Ectodermal cell (in vitro differentiated cells): Measurements from ENCODE around the gene CNDP2.

ENCODE experiments used
- H3K27ac ChIP-seq: 2 replicates; pipeline ENCODE4 v1.7.0; 2013; ENCODE audit warnings: mild to moderate bottlenecking, low read depth, low read length; ENCODE audit not compliant: insufficient read depth, poor library complexity, severe bottlenecking
- H3K27me3 ChIP-seq: 2 replicates; pipeline ENCODE4 v1.7.0; 2013; ENCODE audit warnings: mild to moderate bottlenecking, low read length; ENCODE audit not compliant: insufficient read depth, control insufficient read depth, poor library complexity, severe bottlenecking
- H3K36me3 ChIP-seq: one replicate; pipeline ENCODE4 v1.7.0; 2013; ENCODE audit warnings: low read length; ENCODE audit not compliant: control insufficient read depth, insufficient read depth
- H3K4me1 ChIP-seq: one replicate; pipeline ENCODE4 v1.7.0; 2013; ENCODE audit warnings: low read length; ENCODE audit not compliant: control insufficient read depth, insufficient read depth
- H3K4me3 ChIP-seq: 2 replicates; pipeline ENCODE4 v1.7.0; 2013; ENCODE audit warnings: low read depth, low read length, control low read depth; ENCODE audit not compliant: insufficient read depth
- H3K9me3 ChIP-seq: 2 replicates; pipeline ENCODE4 v1.7.0; 2013; ENCODE audit warnings: mild to moderate bottlenecking, low read length, moderate library complexity; ENCODE audit not compliant: control insufficient read depth
- WGBS, 2 experiments: methylation state at CpG; one replicate each; pipeline ENCODE4 v1.1.7; 2013; ENCODE audit warnings: missing lambda C conversion rate in 2 of 2; 5-methylcytosine and 5-hydroxymethylcytosine counted together

The CNDP2 gene

DNA sequence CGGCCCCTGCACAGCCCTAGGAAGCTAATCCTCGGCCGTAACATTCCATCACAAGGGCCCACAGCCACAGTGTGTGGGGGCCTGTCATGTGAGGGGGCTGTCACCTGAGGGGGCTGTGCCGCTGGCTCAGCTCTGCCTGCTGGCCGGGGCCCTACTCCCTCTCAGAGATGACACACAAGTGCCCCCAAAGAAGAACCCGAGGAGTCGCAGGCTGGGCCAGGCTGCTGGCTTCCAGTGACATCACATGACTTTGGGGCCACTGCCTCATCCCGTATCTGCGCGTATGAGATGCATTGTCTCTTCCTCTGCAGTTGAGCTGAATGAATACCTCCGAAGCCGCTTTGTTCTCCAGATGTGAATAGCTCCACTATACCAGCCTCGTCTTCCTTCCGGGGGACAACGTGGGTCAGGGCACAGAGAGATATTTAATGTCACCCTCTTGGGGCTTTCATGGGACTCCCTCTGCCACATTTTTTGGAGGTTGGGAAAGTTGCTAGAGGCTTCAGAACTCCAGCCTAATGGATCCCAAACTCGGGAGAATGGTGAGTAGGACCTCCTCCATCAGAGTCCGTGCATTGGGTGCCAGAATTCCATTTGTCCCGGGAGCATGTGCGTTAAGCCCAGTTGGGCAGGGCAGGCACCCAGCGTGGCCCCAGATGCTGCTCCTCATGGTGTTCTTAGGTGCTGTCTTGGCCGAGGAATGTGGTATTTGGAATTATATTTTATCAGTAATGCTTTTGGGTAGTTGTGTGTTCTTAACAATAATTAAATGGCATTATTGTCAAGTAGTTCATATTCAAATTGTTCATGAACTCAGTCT, 38.2 kb downstream of the CNDP2 start, which contains the start of gene CNDP1:
Gene CNDP1 (plus strand): TSS at position 351 of the 820 bp plus-strand sequence. CDS start 168 bp downstream, at position 519.
- Histone ChIP-seq H3K27me3 (no peaks in the 10 kb centered on the region), H3K36me3 (no peaks in the 10 kb centered on the region), H3K4me1 (no peaks in the 10 kb centered on the region), H3K4me3 (no peak within 1 kb of the TSS), H3K9me3 (no peaks in the 10 kb centered on the region), H3K27ac (no peak within 1 kb of the TSS)
- 93 to 95% methylated on average over 21 of the region's 21 CpGs for WGBS, 2 experiments

DNA sequence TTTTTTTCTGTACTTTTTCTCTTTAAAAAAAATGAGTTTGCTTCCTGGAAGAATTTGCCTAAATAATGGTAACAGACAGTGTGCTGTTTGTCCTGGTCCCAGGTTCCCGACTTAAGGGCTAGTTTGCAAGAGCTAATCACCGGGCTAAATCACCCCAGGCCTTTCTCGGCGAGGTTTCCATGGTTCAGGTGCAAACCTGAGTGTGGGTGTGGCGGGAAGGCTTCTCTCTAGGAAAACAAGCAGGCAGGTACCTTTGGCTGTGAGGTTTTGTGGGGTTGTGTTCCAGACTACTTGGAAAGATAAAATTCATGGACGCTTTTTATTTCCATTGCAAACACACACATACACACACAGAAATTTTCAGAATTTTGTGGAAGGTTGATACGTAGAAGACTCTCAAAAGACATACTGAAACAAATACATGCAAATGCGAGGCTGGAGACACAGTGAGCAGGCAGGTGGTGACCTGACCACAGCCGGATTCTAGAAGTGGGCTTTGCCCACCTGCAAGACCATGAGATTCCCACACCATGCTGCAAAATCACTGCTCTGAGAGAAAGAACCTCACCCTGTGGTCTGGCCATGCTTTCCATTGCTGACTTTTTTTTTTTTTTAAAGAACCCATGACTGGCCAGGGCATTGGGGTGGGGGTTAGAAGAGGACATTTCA, 39.0 kb downstream of the CNDP2 start:
- H3K4me3 ChIP-seq, result no peak overlapping the region
- no peaks in the 10 kb centered on the region for H3K36me3 ChIP-seq
- no peaks in the 10 kb centered on the region for H3K9me3 ChIP-seq
- H3K27ac ChIP-seq, result no peak overlapping the region
- H3K27me3 ChIP-seq, result no peaks in the 10 kb centered on the region
- 92 to 93% methylated on average over 8 to 9 of the region's 9 CpGs for WGBS, 2 experiments
- H3K4me1 ChIP-seq, result no peaks in the 10 kb centered on the region

DNA sequence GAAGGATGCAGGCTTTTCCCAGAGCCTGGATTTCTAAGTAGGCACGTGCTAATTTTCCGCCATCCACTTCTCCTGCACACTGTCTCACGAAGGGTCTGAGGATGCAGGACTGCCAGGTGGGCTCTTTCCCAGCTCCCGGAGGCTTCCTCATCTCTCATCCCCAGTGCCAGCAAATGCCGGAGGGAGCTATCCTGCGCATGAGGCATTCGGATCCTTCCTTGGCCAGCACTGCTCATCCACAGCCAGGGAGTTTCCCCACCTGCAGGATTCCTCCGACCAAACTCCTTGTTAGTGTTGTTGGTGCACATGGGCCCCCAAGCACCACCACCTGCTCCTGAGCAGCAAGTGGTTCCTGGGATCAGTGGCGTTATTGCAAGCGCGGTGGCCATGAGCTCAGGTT, 43.1 kb downstream of the CNDP2 start:
- H3K4me1 ChIP-seq, result no peaks in the 10 kb centered on the region
- H3K36me3 ChIP-seq, result no peaks in the 10 kb centered on the region
- no peak overlapping the region for H3K4me3 ChIP-seq
- 91 to 92% methylated on average over 11 of the region's 11 CpGs for WGBS, 2 experiments
- H3K27ac ChIP-seq, result no peak overlapping the region
- H3K9me3 ChIP-seq, result no peaks in the 10 kb centered on the region
- no peaks in the 10 kb centered on the region for H3K27me3 ChIP-seq

DNA sequence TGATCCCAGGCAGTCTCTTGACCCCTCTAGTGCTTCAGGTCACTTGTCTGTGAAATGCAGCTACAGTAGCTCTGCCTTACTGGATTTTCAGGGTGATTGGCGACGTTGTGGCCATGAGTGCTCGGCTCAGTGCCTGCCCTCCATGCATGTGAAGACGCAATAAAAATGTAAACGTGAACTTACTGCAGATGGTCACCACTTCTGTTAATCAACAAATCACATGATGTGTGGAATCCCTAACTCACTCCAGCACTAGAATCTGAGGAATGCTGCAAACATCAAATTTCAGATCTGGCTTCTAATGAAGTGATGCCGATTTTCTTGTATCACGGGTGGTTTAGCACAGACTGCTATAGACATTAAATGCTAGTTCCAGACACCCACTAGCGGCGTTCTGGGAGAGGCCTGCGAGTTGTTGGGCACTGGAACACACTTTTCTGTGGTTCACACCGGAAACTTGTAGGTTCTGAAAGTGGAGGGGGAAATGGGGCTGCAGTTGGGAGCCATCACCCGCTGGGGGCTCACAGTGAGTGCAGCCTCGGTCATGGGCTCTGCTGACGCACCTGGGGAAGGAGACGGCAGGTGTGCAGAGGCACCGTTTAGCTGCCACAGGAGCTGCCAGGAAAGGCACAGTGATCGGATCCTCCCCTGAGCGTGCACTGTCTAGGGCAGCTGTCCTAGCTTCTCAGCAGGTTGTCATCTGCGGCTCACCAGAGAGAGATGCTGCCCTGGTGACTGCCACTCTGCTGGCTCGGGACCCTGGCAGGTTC, 44.7 kb downstream of the CNDP2 start:
- no peak overlapping the region for H3K27ac ChIP-seq
- H3K36me3 ChIP-seq, result no peaks in the 10 kb centered on the region
- WGBS, 2 experiments, result 86% methylated on average over 20 of the region's 20 CpGs
- H3K27me3 ChIP-seq, result no peaks in the 10 kb centered on the region
- H3K9me3 ChIP-seq, result no peaks in the 10 kb centered on the region
- H3K4me1 ChIP-seq, result no peaks in the 10 kb centered on the region
- no peak overlapping the region for H3K4me3 ChIP-seq

- Histone ChIP-seq H3K9me3 (no peaks in the 10 kb centered on the region), H3K4me3 (no peak overlapping the region), H3K27me3 (no peaks in the 10 kb centered on the region), H3K36me3 (no peaks in the 10 kb centered on the region), H3K4me1 (no peaks in the 10 kb centered on the region), H3K27ac (no peak overlapping the region)
- 89 to 90% methylated on average over 15 of the region's 15 CpGs for WGBS, 2 experiments
These were observed 45.8 kb downstream of the CNDP2 start for GRCh38 chr18:74541703-74542555.

GRCh38 chr18:74544898-74545297, 48.7 kb downstream of the CNDP2 start:
- Histone ChIP-seq H3K4me3 (no peak overlapping the region), H3K27me3 (no peaks in the 10 kb centered on the region), H3K9me3 (no peaks in the 10 kb centered on the region), H3K4me1 (no peaks in the 10 kb centered on the region), H3K36me3 (no peaks in the 10 kb centered on the region), H3K27ac (no peak overlapping the region)
- WGBS, 2 experiments, result 83 to 84% methylated on average over 8 of the region's 8 CpGs

GRCh38 chr18:74546007-74546406, 49.8 kb downstream of the CNDP2 start:
- 94 to 96% methylated on average over 11 of the region's 11 CpGs for WGBS, 2 experiments
- Histone ChIP-seq H3K36me3 (no peaks in the 10 kb centered on the region), H3K4me3 (no peak overlapping the region), H3K27me3 (no peaks in the 10 kb centered on the region), H3K4me1 (no peaks in the 10 kb centered on the region), H3K9me3 (peaks cover 4% of the 10 kb centered on the region), H3K27ac (no peak overlapping the region)

GRCh38 chr18:74546751-74547530, 50.8 kb downstream of the CNDP2 start:
- no peaks in the 10 kb centered on the region for H3K36me3 ChIP-seq
- WGBS, 2 experiments, result 92 to 94% methylated on average over 9 of the region's 9 CpGs
- no peak overlapping the region for H3K27ac ChIP-seq
- H3K27me3 ChIP-seq, result no peaks in the 10 kb centered on the region
- H3K4me3 ChIP-seq, result no peak overlapping the region
- H3K9me3 ChIP-seq, result peaks cover 4% of the 10 kb centered on the region
- no peaks in the 10 kb centered on the region for H3K4me1 ChIP-seq

DNA sequence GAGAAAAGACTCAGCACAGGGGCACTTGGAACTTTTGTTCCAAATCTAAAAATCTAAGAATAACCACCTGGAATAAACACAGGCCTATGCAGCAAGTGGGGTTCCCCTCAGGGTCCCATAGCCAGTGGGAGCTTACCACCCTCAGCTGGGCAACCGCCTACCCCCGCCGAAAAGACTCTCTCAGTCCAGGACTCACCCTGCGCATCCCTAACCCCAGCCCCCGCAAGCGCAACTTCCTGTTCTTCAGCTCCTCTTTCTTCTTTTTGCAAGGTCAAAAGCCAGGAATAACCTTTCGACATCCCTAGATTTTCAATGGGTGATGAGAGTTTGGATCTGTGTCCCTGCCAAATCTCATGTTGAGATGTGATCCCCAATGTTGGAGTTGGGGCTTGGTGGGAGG, 51.7 kb downstream of the CNDP2 start:
- 93 to 95% methylated on average over 7 of the region's 7 CpGs for WGBS, 2 experiments
- H3K27me3 ChIP-seq, result no peaks in the 10 kb centered on the region
- no peaks in the 10 kb centered on the region for H3K4me1 ChIP-seq
- H3K36me3 ChIP-seq, result no peaks in the 10 kb centered on the region
- H3K27ac ChIP-seq, result no peak overlapping the region
- H3K4me3 ChIP-seq, result no peak overlapping the region
- peaks cover 4% of the 10 kb centered on the region for H3K9me3 ChIP-seq
